HG02840 (cell line): Measurements from ENCODE around the gene DAAM1.

ENCODE experiments used
- ATAC-seq: cut with Tn5 transposase; IDR thresholded peaks from one replicate; pipeline ENCODE4 v1.9.1; 2021; ENCODE audit warnings: mild to moderate bottlenecking, moderate library complexity, moderate number of reproducible peaks; ENCODE audit not compliant: unreplicated experiment, low FRiP score

The DAAM1 gene

DNA sequence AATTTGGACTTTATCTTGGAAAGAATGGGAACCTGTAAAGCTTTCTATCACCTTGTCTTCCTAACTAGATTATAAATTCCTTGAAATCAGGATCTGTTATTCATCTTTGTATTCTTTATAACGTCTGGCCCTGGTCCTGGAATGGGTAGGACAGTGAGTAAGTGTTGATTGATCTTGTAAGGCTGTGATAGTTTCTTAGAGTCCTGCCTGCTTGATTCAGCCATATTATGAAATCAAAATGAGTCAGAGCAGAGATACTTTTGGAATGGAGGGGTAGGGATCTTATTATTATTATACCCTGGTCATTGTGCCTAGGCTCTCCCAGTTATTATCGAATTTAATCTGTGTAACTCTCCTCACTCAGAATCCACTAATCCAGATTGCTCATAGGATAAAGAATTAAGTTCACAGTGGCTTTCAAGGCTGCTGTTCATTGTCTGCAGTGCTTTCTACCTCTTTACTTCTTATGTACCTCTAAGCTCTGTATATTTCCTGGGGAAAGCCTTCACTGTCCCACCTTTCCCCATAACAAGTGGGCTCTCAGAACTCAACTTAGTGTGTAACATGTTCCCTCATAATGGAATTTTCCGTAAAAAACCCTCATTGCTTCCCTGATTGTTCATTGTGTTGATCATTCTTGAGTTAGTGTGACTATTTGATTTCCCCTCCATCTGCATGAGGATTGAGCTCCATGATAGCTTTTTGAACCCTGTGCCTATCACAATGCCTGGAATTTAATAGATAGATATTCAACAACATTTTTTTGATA is 93.3 kb downstream of the DAAM1 start:
- no peak for ATAC-seq

- ATAC-seq: no peak
Measured at GRCh38 chr14:59282378-59282765, 93.9 kb downstream of the DAAM1 start.

DNA sequence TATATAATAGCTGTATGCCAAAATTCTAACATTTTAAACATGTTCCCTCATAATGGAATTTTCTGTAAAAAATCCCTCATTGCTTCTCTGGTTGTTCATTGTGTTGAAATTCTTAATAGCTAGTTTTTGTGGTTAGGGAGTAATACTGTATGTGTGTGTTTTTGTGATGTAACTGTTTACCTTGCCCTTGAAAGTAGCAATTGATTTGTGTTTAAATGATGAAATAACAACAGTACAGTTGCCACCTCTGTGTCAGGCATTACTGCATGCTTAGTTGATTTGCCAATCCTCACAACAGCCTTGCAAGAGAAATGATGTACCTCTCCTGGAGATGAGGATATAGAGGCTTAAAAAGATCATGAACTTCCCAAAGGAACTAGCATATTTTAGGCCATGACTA is 94.9 kb downstream of the DAAM1 start:
- no peak for ATAC-seq

GRCh38 chr14:59284059-59284458 is 95.6 kb downstream of the DAAM1 start:
- no peak for ATAC-seq

- ATAC-seq: no peak
Measured at GRCh38 chr14:59292028-59292427, 103.6 kb downstream of the DAAM1 start.

DNA sequence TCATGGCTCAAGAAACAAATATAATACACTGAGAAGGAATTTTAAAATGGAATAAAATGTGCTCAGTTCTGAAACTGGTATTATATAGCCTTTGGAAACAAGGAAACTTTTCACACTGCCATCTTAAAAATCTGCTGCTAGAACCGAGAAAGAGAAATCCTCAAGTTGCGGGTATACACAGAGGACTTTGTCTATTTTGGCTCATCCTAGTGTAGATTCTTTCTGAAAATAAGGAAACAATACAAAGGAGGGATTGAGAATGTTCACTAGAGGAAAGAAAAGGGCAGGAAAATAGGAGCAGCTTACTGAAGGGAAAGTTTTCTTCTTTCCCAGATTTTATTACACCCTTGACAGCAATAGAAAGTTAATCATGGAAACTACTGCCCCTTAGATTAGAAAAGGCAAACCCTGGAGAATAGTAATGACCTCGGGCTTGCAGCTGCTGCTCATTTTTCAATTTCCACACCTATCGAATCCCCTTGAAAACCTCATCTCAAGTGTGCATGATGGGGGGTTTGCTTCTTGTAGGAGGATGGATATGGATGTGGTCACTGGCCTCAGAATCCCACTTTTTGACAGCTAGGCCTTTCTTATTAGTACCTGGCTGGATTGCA is 104.6 kb downstream of the DAAM1 start:
- no peak for ATAC-seq

GRCh38 chr14:59293935-59294661 is 105.6 kb downstream of the DAAM1 start:
- no peak for ATAC-seq

DNA sequence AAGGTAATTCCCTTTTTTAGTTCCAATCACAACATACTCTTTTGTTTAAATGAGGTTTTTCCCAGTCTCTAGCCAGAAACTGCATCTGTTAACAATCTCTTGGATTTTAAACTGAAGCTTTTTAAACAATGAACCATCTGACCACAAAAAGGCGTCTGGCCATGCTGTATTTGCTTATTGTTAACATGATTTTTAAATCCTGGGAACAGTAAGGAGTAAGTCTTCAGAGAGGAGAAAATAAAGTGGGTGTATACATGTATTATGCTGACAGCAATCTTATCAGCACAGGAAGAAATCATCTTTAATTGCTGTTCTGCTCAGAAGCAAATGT is 106.2 kb downstream of the DAAM1 start:
- no peak for ATAC-seq

DNA sequence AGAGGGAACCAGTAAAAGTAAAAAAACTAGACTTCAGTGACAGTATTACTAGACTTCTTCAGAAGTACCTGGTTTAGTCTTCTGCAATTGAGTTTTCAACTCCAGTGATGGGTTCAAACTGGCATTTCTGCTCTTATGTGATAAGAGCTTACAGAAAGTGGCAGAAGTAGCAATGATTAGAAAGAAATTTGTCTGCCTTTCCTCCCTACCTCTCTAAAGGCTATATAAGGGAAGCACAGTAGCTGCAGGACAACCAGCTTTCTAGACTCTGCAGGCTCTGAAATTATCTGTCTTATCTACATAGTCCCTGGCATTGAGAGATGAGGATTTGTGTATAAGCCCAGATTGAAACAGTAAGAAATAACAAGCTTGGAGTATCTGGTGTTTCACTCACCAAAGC is 107.5 kb downstream of the DAAM1 start:
- no peak for ATAC-seq

GRCh38 chr14:59296508-59296907 is 108.0 kb downstream of the DAAM1 start:
- no peak for ATAC-seq

DNA sequence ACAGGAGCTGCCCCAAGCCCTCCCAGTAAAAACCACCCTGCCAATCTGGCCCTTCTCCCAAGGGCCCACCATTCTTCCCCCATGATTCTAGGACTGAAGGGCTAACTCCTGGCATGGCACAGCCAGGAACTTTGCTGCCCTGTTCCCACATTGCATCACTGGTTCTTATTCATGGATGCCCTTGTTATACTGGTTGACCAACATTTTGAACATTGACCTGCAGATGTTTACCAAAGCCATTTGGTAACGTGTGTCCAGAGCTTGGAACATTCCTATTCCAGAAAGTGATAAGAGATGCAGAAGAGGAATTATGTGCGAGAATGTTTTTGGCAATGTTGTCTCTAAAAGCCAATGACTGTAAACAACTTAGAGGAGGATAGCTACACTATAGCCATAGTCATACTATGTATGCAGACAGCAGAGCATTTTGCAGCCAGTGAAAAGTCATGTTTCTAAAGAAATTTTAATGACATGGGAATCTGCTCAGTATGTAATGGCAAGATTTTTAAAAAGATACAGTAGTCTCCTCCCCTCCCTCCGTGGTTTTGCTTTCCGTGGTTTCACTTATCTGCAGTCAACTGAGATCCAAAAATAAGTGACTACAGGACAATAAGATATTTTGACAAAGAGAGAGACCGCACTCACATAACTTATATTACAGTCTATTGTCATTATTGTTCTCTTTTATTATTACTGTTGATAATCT is 108.8 kb downstream of the DAAM1 start:
- no peak for ATAC-seq

- no peak for ATAC-seq
Measured at GRCh38 chr14:59299731-59300130, 111.3 kb downstream of the DAAM1 start.

GRCh38 chr14:59301354-59301753 is 112.9 kb downstream of the DAAM1 start:
- ATAC-seq: no peak

DNA sequence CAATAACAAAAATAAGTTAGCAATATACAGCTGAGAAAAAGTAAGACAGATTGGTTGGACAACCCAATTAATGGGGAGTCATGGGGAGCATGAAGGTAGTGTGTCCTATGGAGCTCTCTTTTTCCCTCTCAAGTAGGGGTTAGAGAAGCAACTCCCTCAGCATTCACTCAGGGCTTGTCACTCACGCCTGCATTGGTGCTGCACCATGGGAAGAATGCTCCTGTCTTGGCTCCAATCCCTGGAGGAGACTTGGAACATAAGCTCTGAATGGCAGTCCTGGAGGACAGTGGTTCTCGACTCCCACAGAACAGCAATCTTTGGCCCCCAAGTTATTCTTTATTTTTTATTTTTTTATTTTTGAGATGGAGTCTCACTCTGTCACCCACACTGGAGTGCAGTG is 113.8 kb downstream of the DAAM1 start:
- ATAC-seq: no peak

GRCh38 chr14:59303216-59303615 is 114.7 kb downstream of the DAAM1 start:
- ATAC-seq: no peak

GRCh38 chr14:59305231-59305630 is 116.8 kb downstream of the DAAM1 start:
- ATAC-seq: no peak

DNA sequence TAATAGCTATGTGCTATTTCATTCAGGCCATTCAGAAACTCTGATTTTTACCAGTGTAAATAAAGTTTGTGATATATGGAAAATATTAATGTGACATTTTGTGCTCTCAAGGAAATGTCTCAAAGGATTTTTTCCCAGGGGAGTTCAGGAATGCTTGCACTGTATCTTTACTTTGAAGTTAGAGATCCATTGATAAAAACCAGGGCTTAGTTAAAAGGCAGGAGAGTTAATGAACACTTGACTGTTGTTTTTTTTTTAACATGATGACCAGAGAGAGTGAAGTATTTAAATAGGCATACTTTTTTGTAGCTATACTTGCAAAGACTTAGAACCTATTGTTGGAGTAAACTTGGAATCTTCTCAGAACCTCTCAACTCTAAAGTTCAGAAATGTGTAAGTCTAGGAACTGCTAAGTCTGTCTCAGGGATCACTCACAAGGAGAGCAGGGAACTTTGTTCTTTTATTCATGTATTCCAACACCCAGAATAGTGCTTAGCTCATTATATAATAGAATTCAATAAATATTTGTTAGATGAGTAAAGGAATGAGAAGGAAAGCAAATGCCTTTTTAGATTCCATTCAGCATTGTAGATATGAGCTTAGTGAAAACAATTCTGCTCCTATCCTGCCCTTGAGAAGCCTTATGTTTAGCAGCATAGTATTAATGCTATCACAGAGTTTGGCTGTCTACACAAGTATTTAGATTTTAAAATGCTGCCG is 117.5 kb downstream of the DAAM1 start:
- ATAC-seq: no peak

- no peak for ATAC-seq
Measured at GRCh38 chr14:59306775-59307174, 118.3 kb downstream of the DAAM1 start.

GRCh38 chr14:59308086-59308485 is 119.6 kb downstream of the DAAM1 start:
- ATAC-seq: no peak

DNA sequence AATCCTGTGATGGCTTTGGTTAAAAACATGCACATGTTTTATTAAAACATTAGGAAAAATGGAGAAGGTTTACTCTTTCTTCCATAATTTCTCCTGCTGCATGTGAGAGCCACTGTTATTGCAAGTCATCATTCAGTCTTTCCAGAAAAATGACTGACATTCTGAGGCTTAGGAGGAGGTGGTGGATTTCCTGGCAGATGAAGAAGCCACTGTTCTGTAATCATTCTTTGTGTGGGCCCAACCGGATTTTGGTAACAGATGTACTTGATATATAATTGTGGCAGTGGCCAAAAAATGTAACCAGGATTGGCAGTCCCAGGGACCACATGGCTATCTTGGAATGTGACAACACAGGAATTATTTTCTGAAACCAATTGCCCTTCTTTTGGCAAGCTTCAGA is 120.2 kb downstream of the DAAM1 start:
- no peak for ATAC-seq
